HG03175 (cell line): ENCODE data around the gene TRPC5OS.

ENCODE experiments used
- ATAC-seq: cut with Tn5 transposase; IDR thresholded peaks from one replicate; pipeline ENCODE4 v1.9.1; 2021; ENCODE audit warnings: mild to moderate bottlenecking, moderate library complexity; ENCODE audit not compliant: unreplicated experiment

The TRPC5OS gene

DNA sequence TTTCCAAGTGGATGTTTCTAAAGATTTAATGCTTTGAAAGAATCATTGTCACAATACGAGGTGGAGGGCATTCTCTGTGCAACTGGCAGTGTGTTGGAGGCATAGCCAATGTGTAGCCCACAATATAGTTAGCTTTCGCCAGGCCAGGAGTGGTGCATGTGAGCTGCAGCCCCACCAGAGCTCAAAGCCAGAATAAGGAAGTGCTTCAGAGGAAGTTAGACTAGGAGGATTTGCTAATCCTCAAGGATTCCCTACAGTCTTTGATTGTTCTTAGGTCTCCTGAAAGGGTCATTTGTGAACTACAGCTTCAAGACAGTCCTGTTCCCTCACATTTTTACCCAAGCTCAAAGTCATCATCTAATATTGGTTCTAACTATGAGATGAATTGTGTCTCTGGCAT lies 16.4 kb downstream of the TRPC5OS start:
- no peak for ATAC-seq

DNA sequence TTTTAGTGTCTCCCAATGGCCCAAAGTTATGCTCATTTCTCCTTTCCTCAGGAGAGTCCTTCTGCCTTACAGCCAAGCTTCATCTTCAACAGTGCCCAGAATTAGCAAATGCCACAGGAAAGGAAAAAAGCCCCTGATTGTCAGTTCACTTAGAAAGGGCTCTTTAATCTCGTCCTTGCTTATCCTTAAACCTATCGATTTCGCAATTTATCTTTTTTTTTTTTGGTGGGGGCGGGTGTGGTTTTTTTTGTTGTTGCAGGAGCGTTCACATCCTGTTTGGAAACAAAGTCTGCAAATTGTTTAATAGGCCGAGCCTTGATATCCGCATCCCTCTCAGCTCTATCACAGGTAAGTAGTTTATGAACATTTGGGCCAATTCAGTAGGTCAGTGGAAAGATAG lies 20.2 kb downstream of the TRPC5OS start:
- ATAC-seq = no peak

- ATAC-seq = no peak
Measured at GRCh38 chrX:111914398-111915090, 38.6 kb downstream of the TRPC5OS start.

DNA sequence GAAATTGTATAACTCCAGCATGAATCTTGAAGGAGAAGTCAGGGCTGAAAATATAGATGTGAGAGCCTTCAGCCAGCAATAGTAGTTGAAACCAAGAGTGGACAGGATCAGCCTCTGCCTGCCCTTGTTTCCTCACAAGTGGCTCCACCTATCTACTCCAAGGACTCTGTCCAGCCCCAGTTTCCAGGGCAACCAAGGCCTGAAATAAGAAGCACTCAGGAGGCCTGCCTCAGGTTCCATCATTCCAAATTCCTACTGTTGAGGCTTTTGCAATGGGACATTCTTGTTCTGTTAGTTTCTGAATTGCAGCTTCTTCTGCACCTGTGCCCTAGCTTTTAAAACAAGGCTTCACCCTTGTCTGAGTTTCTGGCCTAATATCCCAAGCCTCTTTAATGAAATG lies 41.6 kb downstream of the TRPC5OS start:
- ATAC-seq = no peak

DNA sequence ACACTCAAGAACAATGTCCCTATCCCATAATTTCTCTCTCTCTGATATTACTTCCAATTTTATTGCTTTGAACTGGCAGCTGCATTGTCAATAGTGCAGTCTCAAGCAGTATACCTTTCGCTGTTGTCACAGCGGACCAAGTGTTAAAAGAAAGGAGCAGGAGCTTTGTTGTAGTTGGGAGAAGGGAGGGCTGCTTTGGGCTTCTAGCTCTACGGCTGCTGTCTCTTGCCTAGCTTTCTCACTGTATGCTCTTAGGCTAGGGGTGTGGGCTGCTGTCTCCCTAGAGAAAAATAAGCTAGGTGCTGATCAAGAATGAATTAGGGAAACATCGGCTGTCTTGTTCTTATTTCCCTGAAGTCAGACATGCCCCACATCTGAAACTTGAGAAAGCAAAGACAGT lies 52.5 kb downstream of the TRPC5OS start:
- no peak for ATAC-seq
